GM18505 (cell line): ENCODE measurements around the gene CD300LF.

Experiments used
- ATAC-seq: cut with Tn5 transposase; IDR thresholded peaks from one replicate; pipeline ENCODE4 v1.9.1; 2021; ENCODE audit not compliant: unreplicated experiment
- POLR2A ChIP-seq: IDR thresholded peaks from 4 replicates; pipeline ENCODE4 v1.6.1; 2011; ENCODE audit warnings: borderline replicate concordance; ENCODE audit not compliant: insufficient read depth, insufficient read length; ENCODE audit errors: extremely low read depth

Gene CD300LF

DNA sequence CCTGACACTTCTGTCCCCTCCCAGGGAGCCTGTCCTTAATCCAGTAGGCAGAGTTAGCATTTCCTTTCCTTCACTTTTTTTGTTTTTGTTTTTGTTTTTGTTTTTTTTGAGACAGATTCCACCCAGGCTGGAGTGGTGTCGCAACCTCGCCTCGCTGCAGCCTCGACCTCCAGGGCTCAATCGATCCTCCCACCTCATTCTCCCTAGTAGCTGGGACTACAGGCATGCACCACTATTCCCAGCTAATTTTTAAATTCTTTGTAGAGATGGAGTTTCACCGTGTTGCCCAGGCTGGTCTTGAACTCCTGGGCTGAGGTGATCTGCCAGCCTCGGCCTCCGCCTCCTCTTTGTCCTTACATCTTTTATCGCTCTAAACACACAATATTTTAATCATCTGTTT is 39.7 kb upstream of the CD300LF start:
- no peak for ATAC-seq
- no peak for TF ChIP-seq POLR2A

- no peak for ATAC-seq
- TF ChIP-seq POLR2A: no peak
Measured at GRCh38 chr17:74750327-74751069, 37.8 kb upstream of the CD300LF start.

GRCh38 chr17:74750039-74750326 is 37.3 kb upstream of the CD300LF start:
- no peak for TF ChIP-seq POLR2A
- ATAC-seq: no peak

DNA sequence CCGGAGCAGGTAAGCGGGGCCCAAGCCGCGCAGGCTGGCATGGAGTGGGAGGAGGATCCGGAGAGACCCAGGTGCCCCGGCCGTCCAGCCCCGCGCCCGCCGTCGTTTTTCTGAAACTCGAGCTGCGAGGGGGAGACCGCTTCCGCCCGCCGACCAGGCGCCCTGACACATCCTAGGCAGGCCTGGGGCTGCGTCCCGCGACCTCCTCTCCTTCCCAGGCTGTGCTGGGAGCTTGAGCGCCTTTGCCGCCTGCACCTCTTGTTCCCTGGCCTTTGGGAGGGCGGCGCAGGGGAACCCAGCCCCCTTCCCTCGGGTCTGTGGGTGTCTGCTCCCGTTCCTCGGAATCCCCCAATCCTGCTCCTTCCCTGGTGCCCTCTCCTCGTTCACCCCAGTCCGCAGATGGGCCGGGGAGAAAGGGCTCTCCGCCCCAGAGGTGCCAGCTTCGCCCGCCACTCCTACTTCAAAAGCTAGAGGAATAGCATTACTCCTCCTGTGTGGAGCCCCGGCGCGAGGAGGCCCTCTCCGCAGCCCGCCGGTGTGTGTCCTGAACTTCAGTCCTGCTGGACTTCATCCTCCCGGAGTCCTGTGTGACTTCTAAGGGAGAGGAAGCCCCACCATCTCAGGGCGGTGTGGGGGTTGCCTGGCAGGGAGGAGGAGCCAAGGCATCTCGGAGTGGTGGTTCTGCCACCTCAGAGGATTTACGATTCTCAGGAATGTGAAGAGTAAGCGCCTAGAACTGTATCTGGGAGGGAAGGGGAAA is 36.7 kb upstream of the CD300LF start:
- TF ChIP-seq POLR2A: no peak
- peak; percentile 7 for ATAC-seq

DNA sequence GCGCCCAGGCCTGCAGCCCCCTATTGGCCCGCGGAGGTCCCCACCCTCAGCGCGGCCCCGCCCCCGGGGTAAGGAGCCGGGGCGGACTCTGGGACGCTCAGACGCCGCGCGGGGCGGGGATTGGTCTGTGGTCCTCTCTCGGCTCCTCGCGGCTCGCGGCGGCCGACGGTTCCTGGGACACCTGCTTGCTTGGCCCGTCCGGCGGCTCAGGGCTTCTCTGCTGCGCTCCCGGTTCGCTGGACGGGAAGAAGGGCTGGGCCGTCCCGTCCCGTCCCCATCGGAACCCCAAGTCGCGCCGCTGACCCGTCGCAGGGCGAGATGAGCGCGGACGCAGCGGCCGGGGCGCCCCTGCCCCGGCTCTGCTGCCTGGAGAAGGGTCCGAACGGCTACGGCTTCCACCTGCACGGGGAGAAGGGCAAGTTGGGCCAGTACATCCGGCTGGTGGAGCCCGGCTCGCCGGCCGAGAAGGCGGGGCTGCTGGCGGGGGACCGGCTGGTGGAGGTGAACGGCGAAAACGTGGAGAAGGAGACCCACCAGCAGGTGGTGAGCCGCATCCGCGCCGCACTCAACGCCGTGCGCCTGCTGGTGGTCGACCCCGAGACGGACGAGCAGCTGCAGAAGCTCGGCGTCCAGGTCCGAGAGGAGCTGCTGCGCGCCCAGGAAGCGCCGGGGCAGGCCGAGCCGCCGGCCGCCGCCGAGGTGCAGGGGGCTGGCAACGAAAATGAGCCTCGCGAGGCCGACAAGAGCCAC is 36.0 kb upstream of the CD300LF start, which contains the start of gene NHERF1:
Gene NHERF1 (plus strand): TSS at position 100 of the 750 bp plus-strand sequence. CDS start 219 bp downstream, at position 319.
- TF ChIP-seq POLR2A: peak; percentile 98
- ATAC-seq: peak; percentile 80

DNA sequence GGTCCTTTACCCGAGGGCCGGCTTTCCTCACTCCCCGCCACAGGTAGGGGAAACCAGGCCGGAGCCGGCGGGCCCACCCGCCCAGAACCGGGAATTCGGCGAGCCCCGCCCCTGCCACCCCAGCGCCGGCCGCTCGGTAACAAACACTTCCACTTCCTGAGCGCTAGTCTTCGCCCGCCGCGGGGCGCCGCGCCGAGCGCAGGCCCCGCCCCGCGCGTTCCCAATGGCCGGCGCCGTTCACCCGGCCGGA is 35.5 kb upstream of the CD300LF start:
- no peak for ATAC-seq
- no peak for TF ChIP-seq POLR2A

- ATAC-seq: no peak
- no peak for TF ChIP-seq POLR2A
Measured at GRCh38 chr17:74746922-74747321, 34.2 kb upstream of the CD300LF start.

- TF ChIP-seq POLR2A: no peak
- no peak for ATAC-seq
Measured at GRCh38 chr17:74746376-74746775, 33.7 kb upstream of the CD300LF start.

- TF ChIP-seq POLR2A: no peak
- no peak for ATAC-seq
Measured at GRCh38 chr17:74745548-74746177, 32.9 kb upstream of the CD300LF start.

DNA sequence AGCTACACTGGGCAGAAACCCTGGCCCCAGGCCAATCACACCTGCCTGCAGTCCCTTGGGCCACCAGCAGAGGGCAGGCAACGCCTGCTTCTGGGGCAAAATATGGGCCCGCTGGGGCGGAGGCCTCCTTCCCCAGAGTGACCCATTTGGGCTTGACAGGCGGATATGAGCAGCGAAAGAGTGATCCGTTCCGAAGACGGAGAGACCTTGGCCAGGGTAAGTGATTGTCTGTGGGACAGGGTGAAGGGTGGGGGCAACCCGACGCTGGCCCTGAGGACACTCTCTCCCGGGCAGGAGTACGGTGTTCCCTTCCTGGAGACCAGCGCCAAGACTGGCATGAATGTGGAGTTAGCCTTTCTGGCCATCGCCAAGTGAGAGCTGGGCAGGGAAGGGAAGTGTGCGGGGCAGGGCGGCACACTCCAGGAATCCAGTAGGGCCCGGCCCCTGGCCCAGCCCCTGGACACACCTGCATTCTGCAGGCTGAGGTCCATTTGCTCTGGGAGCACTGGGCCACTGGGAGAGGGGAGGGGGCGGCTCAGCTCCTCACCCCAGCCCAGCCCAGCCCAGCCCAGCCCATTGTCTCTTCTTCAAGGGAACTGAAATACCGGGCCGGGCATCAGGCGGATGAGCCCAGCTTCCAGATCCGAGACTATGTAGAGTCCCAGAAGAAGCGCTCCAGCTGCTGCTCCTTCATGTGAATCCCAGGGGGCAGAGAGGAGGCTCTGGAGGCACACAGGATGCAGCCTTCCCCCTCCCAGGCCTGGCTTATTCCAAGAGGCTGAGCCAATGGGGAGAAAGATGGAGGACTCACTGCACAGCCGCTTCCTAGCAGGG is 32.2 kb upstream of the CD300LF start:
- TF ChIP-seq POLR2A: no peak
- no peak for ATAC-seq

- no peak for ATAC-seq
- TF ChIP-seq POLR2A: no peak
Measured at GRCh38 chr17:74744349-74744713, 31.6 kb upstream of the CD300LF start.

- ATAC-seq: no peak
- no peak for TF ChIP-seq POLR2A
Measured at GRCh38 chr17:74743755-74744154, 31.0 kb upstream of the CD300LF start.
